Nephron (organoid): Measurements from ENCODE around the gene OR6V1.

Source experiments
- H3K27ac Mint-ChIP-seq, 3 experiments: 2 replicates each; pipeline ENCODE4 v1.8.0; 2020; ENCODE audit warnings: mixed read lengths in 3 of 3, mild to moderate bottlenecking in 2 of 3, moderate library complexity in 1 of 3
- H3K27me3 Mint-ChIP-seq: 2 replicates; pipeline ENCODE4 v1.8.0; 2021; ENCODE audit warnings: low read depth, mild to moderate bottlenecking, moderate library complexity, mixed read lengths
- H3K36me3 Mint-ChIP-seq: 2 replicates; pipeline ENCODE4 v1.8.0; 2020; ENCODE audit warnings: low read depth, mixed read lengths
- H3K4me1 Mint-ChIP-seq: 2 replicates; pipeline ENCODE4 v1.8.0; 2020; ENCODE audit warnings: mixed read lengths
- H3K4me3 Mint-ChIP-seq, 3 experiments: 2 replicates each; pipeline ENCODE4 v1.8.0; 2020; ENCODE audit warnings: mild to moderate bottlenecking in 3 of 3, mixed read lengths in 3 of 3, moderate library complexity in 2 of 3
- H3K9me3 Mint-ChIP-seq: 2 replicates; pipeline ENCODE4 v1.8.0; 2020; ENCODE audit warnings: mixed read lengths
- CTCF ChIP-seq, 3 experiments: fragments of 200-600 bp; sonication (generic); IDR thresholded peaks; one replicate each; pipeline ENCODE4 v1.5.0; 2021; ENCODE audit warnings: antibody characterized with exemption in 3 of 3; ENCODE audit not compliant: unreplicated experiment in 3 of 3

Gene OR6V1

GRCh38 chr7:143015926-143016490 lies 36.1 kb upstream of the OR6V1 start:
- peak overlapping the region in 1 of 3 experiments; percentile 44 for H3K27ac Mint-ChIP-seq
- H3K4me1 Mint-ChIP-seq = peaks cover 44% of the 10 kb centered on the region
- TF ChIP-seq CTCF (IDR thresholded peaks at IDR 0.05; ENCODE audit: unreplicated experiment in 3 of 3) = no peak
- no peaks in the 10 kb centered on the region for H3K27me3 Mint-ChIP-seq
- H3K9me3 Mint-ChIP-seq = no peaks in the 10 kb centered on the region
- no peak overlapping the region for H3K4me3 Mint-ChIP-seq
- H3K36me3 Mint-ChIP-seq = no peaks in the 10 kb centered on the region

- TF ChIP-seq CTCF (IDR thresholded peaks at IDR 0.05; ENCODE audit: unreplicated experiment in 3 of 3) = no peak
- H3K4me3 Mint-ChIP-seq = no peak overlapping the region
- no peaks in the 10 kb centered on the region for H3K9me3 Mint-ChIP-seq
- peak overlapping the region in 1 of 3 experiments; percentile 44 for H3K27ac Mint-ChIP-seq
- H3K27me3 Mint-ChIP-seq = no peaks in the 10 kb centered on the region
- no peaks in the 10 kb centered on the region for H3K36me3 Mint-ChIP-seq
- H3K4me1 Mint-ChIP-seq = peaks cover 38% of the 10 kb centered on the region
These were observed 35.1 kb upstream of the OR6V1 start for GRCh38 chr7:143016996-143017395.

GRCh38 chr7:143018931-143019330 lies 33.2 kb upstream of the OR6V1 start:
- H3K4me3 Mint-ChIP-seq = no peak overlapping the region
- H3K36me3 Mint-ChIP-seq = no peaks in the 10 kb centered on the region
- TF ChIP-seq CTCF (IDR thresholded peaks at IDR 0.05; ENCODE audit: unreplicated experiment in 3 of 3) = no peak
- no peaks in the 10 kb centered on the region for H3K27me3 Mint-ChIP-seq
- no peaks in the 10 kb centered on the region for H3K9me3 Mint-ChIP-seq
- peaks cover 29% of the 10 kb centered on the region for H3K4me1 Mint-ChIP-seq
- no peak overlapping the region for H3K27ac Mint-ChIP-seq

- no peak for TF ChIP-seq CTCF (IDR thresholded peaks at IDR 0.05; ENCODE audit: unreplicated experiment in 3 of 3)
- H3K9me3 Mint-ChIP-seq = peaks cover 2% of the 10 kb centered on the region
- peaks cover 5% of the 10 kb centered on the region for H3K27me3 Mint-ChIP-seq
- no peak overlapping the region for H3K27ac Mint-ChIP-seq
- no peaks in the 10 kb centered on the region for H3K4me1 Mint-ChIP-seq
- H3K36me3 Mint-ChIP-seq = no peaks in the 10 kb centered on the region
- no peak overlapping the region for H3K4me3 Mint-ChIP-seq
These were observed 29.1 kb upstream of the OR6V1 start for GRCh38 chr7:143023047-143023446.

- Mint-ChIP-seq H3K4me3 (no peak overlapping the region), H3K9me3 (peaks cover 2% of the 10 kb centered on the region), H3K27ac (no peak overlapping the region), H3K27me3 (peaks cover 11% of the 10 kb centered on the region), H3K4me1 (no peaks in the 10 kb centered on the region), H3K36me3 (no peaks in the 10 kb centered on the region)
- no peak for TF ChIP-seq CTCF (IDR thresholded peaks at IDR 0.05; ENCODE audit: unreplicated experiment in 3 of 3)
These were observed 26.8 kb upstream of the OR6V1 start for GRCh38 chr7:143025371-143025770.

GRCh38 chr7:143027032-143027431 lies 25.1 kb upstream of the OR6V1 start, which contains the start of gene OR9A2:
TSS of gene OR9A2 (minus strand) at chr7:143027132. CDS start at chr7:143027132, 0 bp downstream.
- Mint-ChIP-seq H3K4me3 (no peak within 1 kb of the TSS), H3K9me3 (peaks cover 2% of the 10 kb centered on the region), H3K4me1 (no peaks in the 10 kb centered on the region), H3K27ac (no peak within 1 kb of the TSS), H3K36me3 (no peaks in the 10 kb centered on the region), H3K27me3 (peaks cover 11% of the 10 kb centered on the region)
- no peak for TF ChIP-seq CTCF (IDR thresholded peaks at IDR 0.05; ENCODE audit: unreplicated experiment in 3 of 3)
